Gastroesophageal sphincter (tissue), 3 donors: ENCODE results near the gene CDH22.

Experiments used
- CTCF ChIP-seq, 4 experiments: fragments of 200-600 bp in 2 of 4; fragments of 450-650 bp in 2 of 4; sonication (generic) in 1 of 4; IDR thresholded peaks; one replicate each; pipeline ENCODE4 v1.5.1; 2017 to 2019; ENCODE audit warnings: antibody characterized with exemption in 4 of 4, mild to moderate bottlenecking in 2 of 4, moderate library complexity in 2 of 4
- POLR2A ChIP-seq, 2 donors: fragments of 450-650 bp; IDR thresholded peaks; one replicate each; pipeline ENCODE4 v1.6.1; 2017; ENCODE audit warnings: antibody characterized with exemption in 2 of 2, mild to moderate bottlenecking in 2 of 2, moderate library complexity in 1 of 2
- POLR2AphosphoS5 ChIP-seq: sonication (generic); formaldehyde crosslinking; IDR thresholded peaks from one replicate; pipeline ENCODE4 v1.6.1; 2017; ENCODE audit warnings: antibody characterized with exemption

- TF ChIP-seq POLR2A (IDR thresholded peaks at IDR 0.05) (no peak), CTCF (IDR thresholded peaks at IDR 0.05) (no peak), POLR2AphosphoS5 (no peak)
Observed at GRCh38 chr20:46133886-46134654, 174.2 kb downstream of the CDH22 start.
